Motor neuron (in vitro differentiated cells): ENCODE results near the gene MAP1LC3B. TPM values are rescaled to one million over a fixed set of nuclear protein-coding genes. Genes with fewer than 3 reads are reported as not detected.
A peak's percentile ranks its signal among the peaks of the same experiment; 100 is the strongest.

Experiments used
- ATAC-seq, 8 experiments: fragments of 200-7000 bp; cut with Tn5 transposase; replicated peaks in 6 of 8; 2 replicates each; pipeline ENCODE4 v1.8.0; 2021; ENCODE audit warnings: mild to moderate bottlenecking in 8 of 8, moderate library complexity in 8 of 8
- H3K27ac ChIP-seq, 2 donors: fragments of 250-450 bp; sonication (Bioruptor Pico); 2 replicates each; pipeline ENCODE4 v1.9.0; 2021; ENCODE audit warnings: antibody characterized with exemption in 2 of 2, mild to moderate bottlenecking in 2 of 2, moderate library complexity in 1 of 2
- H3K4me1 ChIP-seq, 2 donors: fragments of 250-450 bp; sonication (Bioruptor Pico); replicated peaks in 1 of 2; 2 replicates each; pipeline ENCODE4 v1.6.1; 2021; ENCODE audit warnings: antibody characterized with exemption in 2 of 2, mild to moderate bottlenecking in 2 of 2, moderate library complexity in 1 of 2
- H3K4me3 ChIP-seq, 5 donors: fragments of 250-450 bp; sonication (Bioruptor Pico); 2 replicates each; pipeline ENCODE4 v1.9.0; 2021; ENCODE audit warnings: antibody characterized with exemption in 5 of 5, mild to moderate bottlenecking in 5 of 5, moderate library complexity in 4 of 5
- WGBS, 10 experiments: fragments of 450-650 bp; shearing (Covaris generic); methylation state at CpG; one replicate each; pipeline ENCODE4 v1.0.0; 2022; 5-methylcytosine and 5-hydroxymethylcytosine counted together
- in situ Hi-C, 9 experiments: fragments of 400-800 bp; cut with MboI; loops; one replicate each; pipeline ENCODE4 v1.15.0; 2021; ENCODE audit warnings: low sequenced_read_pairs in 9 of 9, low pct_unique_long_range_greater_than_20kb in 2 of 9; ENCODE audit not compliant: unreplicated experiment in 9 of 9
- total RNA-seq, 8 experiments: library from RNA; unstranded; fragments of 300-600 nt; gene quantifications; 2 replicates each; pipeline versions ENCODE4 v1.2.3 to v1.2.4, GENCODE V29; 2022

Gene MAP1LC3B
- total RNA-seq, 8 experiments from 2014 or later = 44.0 to 104 (median 67.8) TPM

- Histone ChIP-seq H3K4me1 (no peaks in the 10 kb centered on the region), H3K27ac (no peak overlapping the region), H3K4me3 (no peak overlapping the region)
- ATAC-seq = peak in 2 of 8 experiments; percentile 12 to 25
- in situ Hi-C loops = loop anchor here in 1 of 9 experiments (25.0 kb wide), 1 partner anchor 226 kb away; no protein-coding TSS in a partner anchor
- 83 to 100% (median 93%) methylated on average over 1 to 4 of the region's 14 CpGs; no CpG with 5 or more reads in 5 of the 10 experiments for WGBS, 10 experiments
These were observed 18.8 kb downstream of the MAP1LC3B start for GRCh38 chr16:87410968-87411367.

- ATAC-seq = peak in 5 of 8 experiments; percentile 13 to 23 (median 19)
- in situ Hi-C loops = loop anchor here in 1 of 9 experiments (25.0 kb wide), 1 partner anchor 226 kb away; no protein-coding TSS in a partner anchor
- whole genome bisulfite sequencing, 10 experiments = 89 to 100% (median 96%) methylated on average over 2 to 16 of the region's 49 CpGs; no CpG with 5 or more reads in 2 of the 10 experiments
- H3K27ac ChIP-seq = no peak overlapping the region
- no peaks in the 10 kb centered on the region for H3K4me1 ChIP-seq
- H3K4me3 ChIP-seq = no peak overlapping the region
These were observed 19.5 kb downstream of the MAP1LC3B start for GRCh38 chr16:87411375-87412271.

GRCh38 chr16:87412371-87412995 is 20.3 kb downstream of the MAP1LC3B start:
- 80 to 100% (median 93%) methylated on average over 1 to 16 of the region's 31 CpGs; no CpG with 5 or more reads in 5 of the 10 experiments for WGBS, 10 experiments
- peak in 5 of 8 experiments; percentile 4 to 33 (median 28) for ATAC-seq
- no peaks in the 10 kb centered on the region for H3K4me1 ChIP-seq
- no peak overlapping the region for H3K27ac ChIP-seq
- in situ Hi-C loops = loop anchor here in 1 of 9 experiments (25.0 kb wide), 1 partner anchor 225 kb away; no protein-coding TSS in a partner anchor
- H3K4me3 ChIP-seq = no peak overlapping the region

GRCh38 chr16:87412996-87413421 is 20.9 kb downstream of the MAP1LC3B start:
- Histone ChIP-seq H3K27ac (no peak overlapping the region), H3K4me1 (no peaks in the 10 kb centered on the region), H3K4me3 (no peak overlapping the region)
- in situ Hi-C loops = loop anchor here in 1 of 9 experiments (25.0 kb wide), 1 partner anchor 224 kb away; no protein-coding TSS in a partner anchor
- WGBS, 10 experiments = 80 to 100% (median 100%) methylated on average over 1 to 3 of the region's 27 CpGs; no CpG with 5 or more reads in 6 of the 10 experiments
- peak in 4 of 8 experiments; percentile 6 to 30 (median 24) for ATAC-seq

- ATAC-seq = peak in 1 of 8 experiments; percentile 61
- 83 to 100% (median 100%) methylated on average over 1 to 5 of the region's 24 CpGs; no CpG with 5 or more reads in 7 of the 10 experiments for WGBS, 10 experiments
- no peak overlapping the region for H3K4me3 ChIP-seq
- H3K4me1 ChIP-seq = no peaks in the 10 kb centered on the region
- H3K27ac ChIP-seq = no peak overlapping the region
- in situ Hi-C loops = loop anchor here in 1 of 9 experiments (25.0 kb wide), 1 partner anchor 223 kb away; no protein-coding TSS in a partner anchor
These were observed 22.1 kb downstream of the MAP1LC3B start for GRCh38 chr16:87414251-87414680.

GRCh38 chr16:87415441-87415840 is 23.3 kb downstream of the MAP1LC3B start:
- WGBS, 10 experiments = 72 to 100% (median 89%) methylated on average over 1 to 5 of the region's 9 CpGs; no CpG with 5 or more reads in 5 of the 10 experiments
- Histone ChIP-seq H3K4me3 (no peak overlapping the region), H3K27ac (no peak overlapping the region), H3K4me1 (no peaks in the 10 kb centered on the region)
- no peak for ATAC-seq
- in situ Hi-C loops = loop anchor here in 1 of 9 experiments (25.0 kb wide), 1 partner anchor 222 kb away; no protein-coding TSS in a partner anchor

- H3K4me1 ChIP-seq = no peaks in the 10 kb centered on the region
- peak in 2 of 8 experiments; percentile 19 to 71 for ATAC-seq
- WGBS, 10 experiments = 54 to 100% (median 82%) methylated on average over 1 to 16 of the region's 23 CpGs; no CpG with 5 or more reads in 1 of the 10 experiments
- in situ Hi-C loops = loop anchor here in 1 of 9 experiments (25.0 kb wide), 1 partner anchor 220 kb away; no protein-coding TSS in a partner anchor
- H3K27ac ChIP-seq = no peak overlapping the region
- H3K4me3 ChIP-seq = no peak overlapping the region
These were observed 24.8 kb downstream of the MAP1LC3B start for GRCh38 chr16:87416826-87417527.

GRCh38 chr16:87417528-87417910 is 25.4 kb downstream of the MAP1LC3B start:
- H3K4me1 ChIP-seq = no peaks in the 10 kb centered on the region
- H3K27ac ChIP-seq = no peak overlapping the region
- 100% methylated on average over 1 of the region's 13 CpGs; no CpG with 5 or more reads in 8 of the 10 experiments for WGBS, 10 experiments
- in situ Hi-C loops = loop anchor here in 1 of 9 experiments (25.0 kb wide), 1 partner anchor 220 kb away; no protein-coding TSS in a partner anchor
- H3K4me3 ChIP-seq = no peak overlapping the region
- ATAC-seq = peak in 2 of 8 experiments; percentile 25 to 27

- H3K4me1 ChIP-seq = no peaks in the 10 kb centered on the region
- no peak for ATAC-seq
- no peak overlapping the region for H3K27ac ChIP-seq
- in situ Hi-C loops = loop anchor here in 1 of 9 experiments (25.0 kb wide), 1 partner anchor 219 kb away; no protein-coding TSS in a partner anchor
- no peak overlapping the region for H3K4me3 ChIP-seq
- WGBS, 10 experiments = 88 to 100% (median 93%) methylated on average over 1 to 13 of the region's 18 CpGs; no CpG with 5 or more reads in 3 of the 10 experiments
These were observed 26.1 kb downstream of the MAP1LC3B start for GRCh38 chr16:87418216-87418615.

- Histone ChIP-seq H3K4me3 (no peak overlapping the region), H3K4me1 (no peaks in the 10 kb centered on the region), H3K27ac (no peak overlapping the region)
- WGBS, 10 experiments = 77 to 100% (median 90%) methylated on average over 1 to 6 of the region's 6 CpGs; no CpG with 5 or more reads in 3 of the 10 experiments
- ATAC-seq = no peak
- in situ Hi-C loops = loop anchor here in 1 of 9 experiments (25.0 kb wide), 1 partner anchor 219 kb away; no protein-coding TSS in a partner anchor
These were observed 26.5 kb downstream of the MAP1LC3B start for GRCh38 chr16:87418644-87419043.

GRCh38 chr16:87420026-87421002 is 28.2 kb downstream of the MAP1LC3B start:
- in situ Hi-C loops = loop anchor here in 1 of 9 experiments (25.0 kb wide), 1 partner anchor 217 kb away; no protein-coding TSS in a partner anchor
- Histone ChIP-seq H3K27ac (no peak overlapping the region), H3K4me1 (peaks cover 3 to 7% of the 10 kb centered on the region in 2 donors), H3K4me3 (no peak overlapping the region)
- WGBS, 10 experiments = 39 to 100% (median 92%) methylated on average over 2 to 13 of the region's 25 CpGs; no CpG with 5 or more reads in 1 of the 10 experiments
- ATAC-seq = no peak
